GM18951 (cell line): ENCODE data around the gene KCTD3.
A peak's percentile ranks its signal among the peaks of the same experiment; 100 is the strongest.

Experiments
- POLR2A ChIP-seq: IDR thresholded peaks from 4 replicates; pipeline ENCODE4 v1.6.1; 2011; ENCODE audit warnings: mild to moderate bottlenecking; ENCODE audit not compliant: insufficient read length, insufficient read depth; ENCODE audit errors: extremely low read depth
- in situ Hi-C: fragments of 300-500 bp; cut with MboI; formaldehyde crosslinking; loops from one replicate; pipeline ENCODE4 v1.12.0; 2022; ENCODE audit warnings: low sequenced_read_pairs, mixed read lengths, inconsistent platforms; ENCODE audit not compliant: unreplicated experiment

The KCTD3 gene

GRCh38 chr1:215566556-215567490, at the start of gene KCTD3:
Gene KCTD3, plus strand, starts transcription at chr1:215567304. Its CDS starts 382 bp downstream, at chr1:215567686.
- TF ChIP-seq POLR2A = peak; percentile 54

GRCh38 chr1:215517441-215517891, 49.6 kb upstream of the KCTD3 start:
- in situ Hi-C loops = no loop called here
- no peak for TF ChIP-seq POLR2A

More at GRCh38 chr1:215566556-215567490, at the start of gene KCTD3:
- in situ Hi-C loops = no loop called here

GRCh38 chr1:215518594-215518993, 48.5 kb upstream of the KCTD3 start:
- no peak for TF ChIP-seq POLR2A
- in situ Hi-C loops = no loop called here

GRCh38 chr1:215521279-215521678, 45.8 kb upstream of the KCTD3 start:
- TF ChIP-seq POLR2A = no peak
- in situ Hi-C loops = no loop called here

GRCh38 chr1:215523128-215523861, 43.8 kb upstream of the KCTD3 start:
- in situ Hi-C loops = no loop called here
- TF ChIP-seq POLR2A = no peak

- in situ Hi-C loops = no loop called here
Observed at GRCh38 chr1:215523906-215524305, 43.2 kb upstream of the KCTD3 start.

GRCh38 chr1:215526147-215526845, 40.8 kb upstream of the KCTD3 start:
- no peak for TF ChIP-seq POLR2A
- in situ Hi-C loops = no loop called here

More at GRCh38 chr1:215523906-215524305, 43.2 kb upstream of the KCTD3 start:
- TF ChIP-seq POLR2A = no peak

GRCh38 chr1:215526846-215527151, 40.3 kb upstream of the KCTD3 start:
- in situ Hi-C loops = no loop called here
- no peak for TF ChIP-seq POLR2A

GRCh38 chr1:215529111-215529510, 38.0 kb upstream of the KCTD3 start:
- in situ Hi-C loops = no loop called here
- TF ChIP-seq POLR2A = no peak

- TF ChIP-seq POLR2A = no peak
- in situ Hi-C loops = no loop called here
Observed at GRCh38 chr1:215529571-215529970, 37.5 kb upstream of the KCTD3 start.

- TF ChIP-seq POLR2A = no peak
- in situ Hi-C loops = no loop called here
Observed at GRCh38 chr1:215530401-215530984, 36.6 kb upstream of the KCTD3 start.

- in situ Hi-C loops = no loop called here
Observed at GRCh38 chr1:215539803-215540570, 27.1 kb upstream of the KCTD3 start.

More at GRCh38 chr1:215539803-215540570, 27.1 kb upstream of the KCTD3 start:
- TF ChIP-seq POLR2A = no peak
